ENCODE data around the gene ZNF121.

DNA sequence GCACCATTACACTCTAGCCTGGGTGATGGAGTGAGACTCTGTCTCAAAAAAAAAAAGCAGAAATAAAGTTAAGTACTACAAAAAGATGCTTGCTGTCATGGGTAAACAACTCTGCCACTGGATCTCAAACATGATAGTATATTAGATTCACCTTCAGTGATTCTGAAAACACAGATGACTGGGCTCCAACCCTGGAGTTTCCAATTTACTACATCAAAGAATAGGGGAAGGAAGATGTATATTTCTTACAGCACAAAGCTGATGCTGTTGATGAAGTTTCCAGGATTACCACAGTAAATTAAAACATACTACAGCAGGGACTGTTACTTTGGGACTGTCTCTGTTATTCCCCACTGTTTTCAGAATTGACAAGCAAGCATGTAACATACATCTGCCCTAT is 31.5 kb upstream of the ZNF121 start:
- TF ChIP-seq POLR2AphosphoS5 (IDR thresholded peaks at IDR 0.05; ENCODE audit: low read depth, low read length) = no peak
- TF ChIP-seq POLR2A (IDR thresholded peaks at IDR 0.05; ENCODE audit: low read depth, low read length) = no peak
- TF ChIP-seq TAF1 (IDR thresholded peaks at IDR 0.05; ENCODE audit: borderline replicate concordance, low read depth, low read length) = no peak
